Measurements from ENCODE around the gene LRRC59. TPM values are rescaled to one million over a fixed set of nuclear protein-coding genes. Genes with fewer than 3 reads are reported as not detected.

LRRC59 gene
- total and polyA plus RNA-seq, 4 donors: 21.4 to 136 (median 75.6) TPM

DNA sequence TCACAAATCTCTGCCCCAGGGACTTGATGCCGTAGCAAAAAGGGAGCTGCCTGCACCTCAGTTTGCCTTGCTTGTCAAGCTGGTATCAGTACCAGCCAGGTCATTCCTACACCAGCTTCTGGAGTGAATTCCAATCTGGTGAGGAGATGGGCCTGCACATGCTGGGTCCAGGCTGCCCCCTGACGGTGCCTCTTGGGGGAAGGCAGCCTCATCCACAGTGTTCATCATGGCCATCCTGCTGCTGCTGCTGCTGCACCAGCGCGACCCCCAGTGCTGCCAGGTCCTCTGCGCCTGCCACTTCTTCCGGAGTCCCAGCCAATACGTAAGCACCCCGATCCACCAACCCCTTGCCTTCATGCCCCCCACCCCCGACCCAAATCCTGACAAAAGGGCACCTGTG, 32.6 kb downstream of the LRRC59 start:
- Histone ChIP-seq H3K9me3 (ENCODE audit: control insufficient read depth in 4 of 4, low read length in 3 of 4) (no peaks in the 10 kb centered on the region), H3K4me1 (ENCODE audit: control insufficient read depth in 4 of 4, insufficient read depth in 4 of 4, low read length in 3 of 4) (no peaks in the 10 kb centered on the region), H3K9ac (ENCODE audit: low read depth in 1 of 2, low read length in 2 of 2) (no peak overlapping the region), H3K27me3 (ENCODE audit: control insufficient read depth in 4 of 4, insufficient read depth in 4 of 4, low read length in 3 of 4) (no peaks in the 10 kb centered on the region), H3K4me3 (ENCODE audit: low read depth in 1 of 3, low read length in 3 of 3) (no peak overlapping the region), H3K36me3 (ENCODE audit: control insufficient read depth in 4 of 4, insufficient read depth in 3 of 4, low read depth in 1 of 4, low read length in 3 of 4) (peaks cover 8 to 43% (median 31%) of the 10 kb centered on the region in 4 donors), H3K27ac (ENCODE audit: low read depth in 1 of 2, low read length in 2 of 2) (no peak overlapping the region)
- TF ChIP-seq, protein P1, sequence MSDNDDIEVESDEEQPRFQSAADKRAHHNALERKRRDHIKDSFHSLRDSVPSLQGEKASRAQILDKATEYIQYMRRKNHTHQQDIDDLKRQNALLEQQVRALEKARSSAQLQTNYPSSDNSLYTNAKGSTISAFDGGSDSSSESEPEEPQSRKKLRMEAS (IDR thresholded peaks at IDR 0.05): no peak
- 92% methylated on average over 9 of the region's 9 CpGs for WGBS
- DNase-seq (ENCODE audit: low spot score): no peak

GRCh38 chr17:50364061-50364458, 33.3 kb downstream of the LRRC59 start:
- Histone ChIP-seq H3K4me3 (ENCODE audit: low read depth in 1 of 3, low read length in 3 of 3) (no peak overlapping the region), H3K36me3 (ENCODE audit: control insufficient read depth in 4 of 4, insufficient read depth in 3 of 4, low read depth in 1 of 4, low read length in 3 of 4) (peaks cover 8 to 42% (median 26%) of the 10 kb centered on the region in 4 donors), H3K27ac (ENCODE audit: low read depth in 1 of 2, low read length in 2 of 2) (no peak overlapping the region), H3K4me1 (ENCODE audit: control insufficient read depth in 4 of 4, insufficient read depth in 4 of 4, low read length in 3 of 4) (peaks cover 0 to 3% (median 1%) of the 10 kb centered on the region in 4 donors), H3K9me3 (ENCODE audit: control insufficient read depth in 4 of 4, low read length in 3 of 4) (no peaks in the 10 kb centered on the region), H3K27me3 (ENCODE audit: control insufficient read depth in 4 of 4, insufficient read depth in 4 of 4, low read length in 3 of 4) (no peaks in the 10 kb centered on the region), H3K9ac (ENCODE audit: low read depth in 1 of 2, low read length in 2 of 2) (no peak overlapping the region)
- TF ChIP-seq, protein P2, sequence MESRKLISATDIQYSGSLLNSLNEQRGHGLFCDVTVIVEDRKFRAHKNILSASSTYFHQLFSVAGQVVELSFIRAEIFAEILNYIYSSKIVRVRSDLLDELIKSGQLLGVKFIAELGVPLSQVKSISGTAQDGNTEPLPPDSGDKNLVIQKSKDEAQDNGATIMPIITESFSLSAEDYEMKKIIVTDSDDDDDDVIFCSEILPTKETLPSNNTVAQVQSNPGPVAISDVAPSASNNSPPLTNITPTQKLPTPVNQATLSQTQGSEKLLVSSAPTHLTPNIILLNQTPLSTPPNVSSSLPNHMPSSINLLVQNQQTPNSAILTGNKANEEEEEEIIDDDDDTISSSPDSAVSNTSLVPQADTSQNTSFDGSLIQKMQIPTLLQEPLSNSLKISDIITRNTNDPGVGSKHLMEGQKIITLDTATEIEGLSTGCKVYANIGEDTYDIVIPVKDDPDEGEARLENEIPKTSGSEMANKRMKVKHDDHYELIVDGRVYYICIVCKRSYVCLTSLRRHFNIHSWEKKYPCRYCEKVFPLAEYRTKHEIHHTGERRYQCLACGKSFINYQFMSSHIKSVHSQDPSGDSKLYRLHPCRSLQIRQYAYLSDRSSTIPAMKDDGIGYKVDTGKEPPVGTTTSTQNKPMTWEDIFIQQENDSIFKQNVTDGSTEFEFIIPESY (IDR thresholded peaks at IDR 0.05): no peak
- no peak for TF ChIP-seq YY1 (IDR thresholded peaks at IDR 0.05)
- no peak for TF ChIP-seq REST (IDR thresholded peaks at IDR 0.05)
- no peak for TF ChIP-seq FOXA1 (IDR thresholded peaks at IDR 0.05)
- no peak for TF ChIP-seq EGR1 (IDR thresholded peaks at IDR 0.05; ENCODE audit: low read depth in 2 of 2)
- TF ChIP-seq SP1 (IDR thresholded peaks at IDR 0.05): no peak
- no peak for TF ChIP-seq FOXA2 (IDR thresholded peaks at IDR 0.05)
- TF ChIP-seq GABPA (IDR thresholded peaks at IDR 0.05 in 1 of 2, conservative IDR thresholded peaks at IDR 0.05 in 1 of 2): no peak
- TF ChIP-seq, protein P3, sequence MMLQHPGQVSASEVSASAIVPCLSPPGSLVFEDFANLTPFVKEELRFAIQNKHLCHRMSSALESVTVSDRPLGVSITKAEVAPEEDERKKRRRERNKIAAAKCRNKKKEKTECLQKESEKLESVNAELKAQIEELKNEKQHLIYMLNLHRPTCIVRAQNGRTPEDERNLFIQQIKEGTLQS (IDR thresholded peaks at IDR 0.05): no peak
- TF ChIP-seq HNF4A (conservative IDR thresholded peaks at IDR 0.05): no peak
- TF ChIP-seq, protein P1 (IDR thresholded peaks at IDR 0.05): no peak
- no peak for TF ChIP-seq HNF4G (IDR thresholded peaks at IDR 0.05)
- TF ChIP-seq CTCF (IDR thresholded peaks at IDR 0.05; ENCODE audit: low read depth, low read length, missing input control): no peak
- TF ChIP-seq JUND (IDR thresholded peaks at IDR 0.05): no peak
- TF ChIP-seq NR2F2 (IDR thresholded peaks at IDR 0.05): no peak
- WGBS: 53% methylated on average over 4 of the region's 4 CpGs
- no peak for DNase-seq (ENCODE audit: low spot score)

Measured in liver (tissue), 9 donors.